HCT116 (cell line): ENCODE results near the gene SLC10A2. TPM values are rescaled to one million over a fixed set of nuclear protein-coding genes. Genes with fewer than 3 reads are reported as not detected.

ENCODE experiments used
- ATAC-seq: fragments of 200-7000 bp; cut with Tn5 transposase; 2 replicates; pipeline ENCODE4 v1.9.1; 2020; ENCODE audit warnings: mild to moderate bottlenecking, moderate library complexity
- BruUV-seq: library from RNA; stranded (reverse); fragments of 400-500 nt; replicated peaks from 2 replicates; lab custom pipeline; 2021; lab: Mats Ljungman, UMichigan
- CTCF ChIA-PET: fragments of 300-600 bp; sonication (Branson Sonifier 250); formaldehyde crosslinking; loops from one replicate; lab custom pipeline; 2021; ENCODE audit warnings: antibody characterized with exemption; lab: Charles Lee
- POLR2A ChIA-PET: fragments of 300-600, 350-600 bp; sonication (Branson Sonifier 250); formaldehyde crosslinking; loops from one replicate; lab custom pipeline; 2021; ENCODE audit warnings: antibody characterized with exemption; lab: Charles Lee
- RAD21 ChIA-PET, 2 experiments: fragments of 300-600 bp; sonication (Branson Sonifier 250); formaldehyde crosslinking; loops; one replicate each; lab custom pipeline; 2023; ENCODE audit warnings: low total read pairs in 2 of 2; ENCODE audit not compliant: uncharacterized antibody in 2 of 2, unreplicated experiment in 2 of 2, low non-redundant PET in 1 of 2; lab: Charles Lee
- DNase-seq: peaks from one replicate; pipeline ENCODE4 v3.0.0-alpha.2; 2010; ENCODE audit warnings: low read depth, low spot score
- H2AFZ ChIP-seq: fragments of 200-600 bp; shearing (Covaris generic), sonication (generic); 2 replicates; pipeline ENCODE4 v1.6.1; 2017; ENCODE audit warnings: low read depth, mixed run types, mixed read lengths, antibody characterized with exemption, low read length; ENCODE audit not compliant: poor library complexity, severe bottlenecking
- H3K27ac ChIP-seq: 2 replicates; pipeline ENCODE4 v1.5.1; 2012; ENCODE audit warnings: low read depth, low read length
- H3K27me3 ChIP-seq: fragments of 200-600 bp; sonication (generic); 2 replicates; pipeline ENCODE4 v1.6.1; 2016; ENCODE audit warnings: mixed run types, low read length, mixed read lengths; ENCODE audit not compliant: insufficient read depth
- H3K36me3 ChIP-seq, 2 experiments: fragments of 200-500 bp in 1 of 2; fragments of 200-600 bp in 1 of 2; sonication (Bioruptor generic) in 1 of 2; sonication (generic) in 1 of 2; 2 replicates each; pipeline versions ENCODE4 v1.5.1 to v1.6.1; 2014 to 2016; ENCODE audit warnings: low read length in 2 of 2, inconsistent platforms in 1 of 2, mixed read lengths in 1 of 2, mixed run types in 1 of 2; ENCODE audit not compliant: insufficient read depth in 2 of 2, control insufficient read depth in 1 of 2
- H3K4me1 ChIP-seq, 2 experiments: fragments of 200-600 bp in 1 of 2; sonication (generic) in 1 of 2; 2 replicates each; pipeline versions ENCODE4 v1.5.1 to v1.6.1; 2012 to 2017; ENCODE audit warnings: low read length in 2 of 2, inconsistent platforms in 1 of 2, mild to moderate bottlenecking in 1 of 2, mixed read lengths in 1 of 2, mixed run types in 1 of 2, moderate library complexity in 1 of 2; ENCODE audit not compliant: insufficient read depth in 2 of 2, control insufficient read depth in 1 of 2
- H3K4me2 ChIP-seq: fragments of 200-600 bp; sonication (generic); 2 replicates; pipeline ENCODE4 v1.6.1; 2017; ENCODE audit warnings: mixed run types, low read length, mixed read lengths
- H3K4me3 ChIP-seq, 2 experiments: fragments of 200-600 bp in 1 of 2; sonication (generic) in 1 of 2; replicated peaks in 1 of 2; 2 replicates each; pipeline ENCODE4 v1.5.1; 2011 to 2016; ENCODE audit warnings: low read length in 2 of 2, control low read depth in 1 of 2, low read depth in 1 of 2, mild to moderate bottlenecking in 1 of 2, mixed read lengths in 1 of 2, mixed run types in 1 of 2
- H3K79me2 ChIP-seq: fragments of 200-600 bp; sonication (generic); 2 replicates; pipeline ENCODE4 v1.6.1; 2017; ENCODE audit warnings: mild to moderate bottlenecking, mixed run types, low read length, moderate library complexity, mixed read lengths; ENCODE audit not compliant: insufficient read depth
- H3K9ac ChIP-seq: fragments of 200-600 bp; sonication (generic); 2 replicates; pipeline ENCODE4 v1.6.1; 2016; ENCODE audit warnings: low read length, mixed read lengths
- H3K9me2 ChIP-seq: fragments of 200-600 bp; sonication (generic), shearing (Covaris generic); 2 replicates; pipeline ENCODE4 v1.6.1; 2017; ENCODE audit warnings: mixed run types, mild to moderate bottlenecking, moderate library complexity; ENCODE audit not compliant: insufficient read depth
- H3K9me3 ChIP-seq, 2 experiments: fragments of 200-500 bp in 1 of 2; fragments of 200-600 bp in 1 of 2; sonication (Bioruptor generic) in 1 of 2; sonication (generic) in 1 of 2; 2 replicates each; pipeline ENCODE4 v1.6.1; 2014 to 2017; ENCODE audit warnings: low read length in 2 of 2, mixed read lengths in 2 of 2, inconsistent platforms in 1 of 2, low read depth in 1 of 2, mild to moderate bottlenecking in 1 of 2, mixed run types in 1 of 2, moderate library complexity in 1 of 2; ENCODE audit not compliant: control insufficient read depth in 1 of 2, insufficient read depth in 1 of 2
- H4K20me1 ChIP-seq: fragments of 200-600 bp; sonication (generic), shearing (Covaris generic); 2 replicates; pipeline ENCODE4 v1.6.1; 2017; ENCODE audit warnings: mixed run types, mild to moderate bottlenecking, moderate library complexity; ENCODE audit not compliant: insufficient read depth
- CBX3 ChIP-seq: IDR thresholded peaks from 2 replicates; pipeline ENCODE4 v1.6.1; 2012; ENCODE audit warnings: low read depth
- POLR2AphosphoS5 ChIP-seq: IDR thresholded peaks from 2 replicates; pipeline ENCODE4 v1.6.1; 2011; ENCODE audit warnings: mild to moderate bottlenecking, low read depth, low read length, moderate library complexity
- ZFX ChIP-seq: fragments of 450-650 bp; IDR thresholded peaks from 2 replicates; pipeline ENCODE4 v1.6.1; 2017
- intact Hi-C: fragments of 100-400 bp; cut with micrococcal nuclease; formaldehyde crosslinking; loops from 2 replicates; pipeline ENCODE4 v1.10.0; 2022
- total RNA-seq: library from RNA; stranded (reverse); gene quantifications from one replicate; pipeline ENCODE4 v1.2.1, GENCODE V29; 2021; ENCODE audit not compliant: unreplicated experiment

The SLC10A2 gene
- total RNA-seq, 1 experiment from 2014 or later = not detected

GRCh38 chr13:102999499-102999898, 66.7 kb downstream of the SLC10A2 start:
- ChIA-PET POLR2A (no interaction called here), CTCF (no interaction called here), RAD21 (no interaction called here)
- ATAC-seq (no peak), DNase-seq (no peak)
- Histone ChIP-seq H2AFZ (no peak overlapping the region), H3K4me3 (no peak overlapping the region), H3K4me1 (no peaks in the 10 kb centered on the region), H3K27ac (no peak overlapping the region), H3K79me2 (no peaks in the 10 kb centered on the region), H3K36me3 (no peaks in the 10 kb centered on the region), H3K27me3 (no peaks in the 10 kb centered on the region), H3K9ac (no peak overlapping the region), H3K4me2 (no peak overlapping the region), H4K20me1 (no peaks in the 10 kb centered on the region), H3K9me3 (peaks cover 0 to 2% of the 10 kb centered on the region in 2 experiments; a peak in 2 of 4 replicates), H3K9me2 (no peaks in the 10 kb centered on the region)
- intact Hi-C loops = no loop called here
- TF ChIP-seq CBX3 (no peak), POLR2AphosphoS5 (no peak), ZFX (no peak)
- no TSS peak for BruUV-seq

Other genes starting within 250 kb of the SLC10A2 start
- 25.6 TPM for gene ERCC5, start 220.4 kb downstream of the SLC10A2 start, total RNA-seq